NCI-H1105 (cell line): ENCODE measurements around the gene LIMS2.

Experiments
- DNase-seq: peaks from one replicate; lab custom pipeline; 2025; lab: John Stamatoyannopoulos, UW

The LIMS2 gene

GRCh38 chr2:127673291-127674069 lies 1.9 kb downstream of the LIMS2 start:
- DNase-seq = no peak

- DNase-seq = no peak
Observed at GRCh38 chr2:127672341-127673224, 2.7 kb downstream of the LIMS2 start.

- no peak for DNase-seq
Observed at GRCh38 chr2:127671557-127672302, 3.6 kb downstream of the LIMS2 start.

GRCh38 chr2:127670957-127671290 lies 4.4 kb downstream of the LIMS2 start:
- no peak for DNase-seq

GRCh38 chr2:127670055-127670956 lies 5.0 kb downstream of the LIMS2 start:
- no peak for DNase-seq

- no peak for DNase-seq
Observed at GRCh38 chr2:127669056-127669455, 6.3 kb downstream of the LIMS2 start.

- no peak for DNase-seq
Observed at GRCh38 chr2:127665267-127665893, 9.9 kb downstream of the LIMS2 start.

GRCh38 chr2:127664895-127665225 lies 10.5 kb downstream of the LIMS2 start:
- DNase-seq = no peak

- no peak for DNase-seq
Observed at GRCh38 chr2:127664065-127664894, 11.1 kb downstream of the LIMS2 start.

- DNase-seq = no peak
Observed at GRCh38 chr2:127663566-127664064, 11.7 kb downstream of the LIMS2 start.

- DNase-seq = no peak
Observed at GRCh38 chr2:127662937-127663565, 12.3 kb downstream of the LIMS2 start.

- no peak for DNase-seq
Observed at GRCh38 chr2:127661949-127662510, 13.3 kb downstream of the LIMS2 start.

- DNase-seq = no peak
Observed at GRCh38 chr2:127661072-127661649, 14.2 kb downstream of the LIMS2 start.

- no peak for DNase-seq
Observed at GRCh38 chr2:127660291-127660578, 15.1 kb downstream of the LIMS2 start.

- no peak for DNase-seq
Observed at GRCh38 chr2:127659408-127660290, 15.7 kb downstream of the LIMS2 start.

- DNase-seq = no peak
Observed at GRCh38 chr2:127658641-127659407, 16.5 kb downstream of the LIMS2 start.

- DNase-seq = no peak
Observed at GRCh38 chr2:127658146-127658545, 17.2 kb downstream of the LIMS2 start.
